Retinal pigment epithelial cell (primary cell): ENCODE data around the gene RALGAPB.
"Not testable (repeated sequence)": the region's sequence is repeated elsewhere in the genome, so short reads cannot be mapped to it uniquely, and the experiment has no call there.

ENCODE experiments used
- DNase-seq: peaks from one replicate; pipeline ENCODE4 v3.0.0-alpha.2; 2010; ENCODE audit warnings: low read depth
- H3K4me3 ChIP-seq: 2 replicates; pipeline ENCODE4 v1.5.1; 2011; ENCODE audit warnings: mild to moderate bottlenecking, low read length, control low read depth, moderate library complexity
- TF ChIP-seq, protein P1 (sequence below): conservative IDR thresholded peaks from 2 replicates; pipeline ENCODE4 v1.5.1; 2011; ENCODE audit warnings: low read depth, low read length, control low read depth, inconsistent platforms

RALGAPB gene

DNA sequence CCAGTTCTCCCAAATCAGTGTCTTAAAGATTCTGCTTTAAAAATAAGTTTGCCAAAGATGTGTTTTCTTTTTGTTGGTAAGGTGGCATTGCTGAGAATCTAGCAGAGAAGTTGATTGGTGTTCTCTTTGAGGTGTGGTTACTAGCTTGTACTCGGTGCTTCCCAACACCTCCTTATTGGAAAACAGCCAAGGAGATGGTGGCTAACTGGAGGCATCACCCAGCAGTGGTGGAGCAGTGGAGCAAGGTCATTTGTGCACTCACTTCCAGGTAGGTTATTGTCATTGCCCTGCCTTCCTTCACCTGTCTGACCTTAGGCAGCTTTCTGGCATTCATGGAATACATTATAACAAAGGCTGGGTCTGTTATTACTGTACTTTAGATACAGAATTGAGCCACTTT, 26.7 kb downstream of the RALGAPB start:
- DNase-seq = no peak
- TF ChIP-seq, protein P1, sequence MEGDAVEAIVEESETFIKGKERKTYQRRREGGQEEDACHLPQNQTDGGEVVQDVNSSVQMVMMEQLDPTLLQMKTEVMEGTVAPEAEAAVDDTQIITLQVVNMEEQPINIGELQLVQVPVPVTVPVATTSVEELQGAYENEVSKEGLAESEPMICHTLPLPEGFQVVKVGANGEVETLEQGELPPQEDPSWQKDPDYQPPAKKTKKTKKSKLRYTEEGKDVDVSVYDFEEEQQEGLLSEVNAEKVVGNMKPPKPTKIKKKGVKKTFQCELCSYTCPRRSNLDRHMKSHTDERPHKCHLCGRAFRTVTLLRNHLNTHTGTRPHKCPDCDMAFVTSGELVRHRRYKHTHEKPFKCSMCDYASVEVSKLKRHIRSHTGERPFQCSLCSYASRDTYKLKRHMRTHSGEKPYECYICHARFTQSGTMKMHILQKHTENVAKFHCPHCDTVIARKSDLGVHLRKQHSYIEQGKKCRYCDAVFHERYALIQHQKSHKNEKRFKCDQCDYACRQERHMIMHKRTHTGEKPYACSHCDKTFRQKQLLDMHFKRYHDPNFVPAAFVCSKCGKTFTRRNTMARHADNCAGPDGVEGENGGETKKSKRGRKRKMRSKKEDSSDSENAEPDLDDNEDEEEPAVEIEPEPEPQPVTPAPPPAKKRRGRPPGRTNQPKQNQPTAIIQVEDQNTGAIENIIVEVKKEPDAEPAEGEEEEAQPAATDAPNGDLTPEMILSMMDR = no peak
- H3K4me3 ChIP-seq = no peak overlapping the region

DNA sequence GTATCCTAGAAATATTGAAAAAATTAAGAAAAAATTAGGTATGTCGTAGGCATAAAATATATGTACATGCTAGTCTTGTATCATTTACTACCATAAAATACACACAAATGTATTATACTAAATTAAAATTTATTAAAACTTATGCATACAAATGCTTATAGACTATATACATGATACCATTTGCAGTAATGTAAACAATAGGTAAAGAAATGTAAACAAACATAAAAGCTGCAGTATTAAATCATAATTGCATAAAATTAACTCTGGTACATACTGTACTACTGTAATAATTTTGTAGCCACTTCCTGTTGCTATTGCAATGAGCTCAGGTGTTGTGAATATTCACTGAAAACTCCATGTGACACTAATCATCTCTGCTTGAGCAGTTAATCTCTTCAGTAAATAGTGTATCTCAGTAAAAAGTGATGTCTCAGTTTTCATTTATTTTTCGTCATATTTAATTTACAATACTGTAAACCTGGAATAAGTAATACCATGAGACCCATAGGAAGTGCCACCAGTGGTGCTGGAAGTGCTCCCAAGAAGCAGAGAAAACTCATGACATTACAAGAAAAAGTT, 29.3 kb downstream of the RALGAPB start:
- TF ChIP-seq, protein P1 = no peak
- no peak overlapping the region for H3K4me3 ChIP-seq
- no peak for DNase-seq

DNA sequence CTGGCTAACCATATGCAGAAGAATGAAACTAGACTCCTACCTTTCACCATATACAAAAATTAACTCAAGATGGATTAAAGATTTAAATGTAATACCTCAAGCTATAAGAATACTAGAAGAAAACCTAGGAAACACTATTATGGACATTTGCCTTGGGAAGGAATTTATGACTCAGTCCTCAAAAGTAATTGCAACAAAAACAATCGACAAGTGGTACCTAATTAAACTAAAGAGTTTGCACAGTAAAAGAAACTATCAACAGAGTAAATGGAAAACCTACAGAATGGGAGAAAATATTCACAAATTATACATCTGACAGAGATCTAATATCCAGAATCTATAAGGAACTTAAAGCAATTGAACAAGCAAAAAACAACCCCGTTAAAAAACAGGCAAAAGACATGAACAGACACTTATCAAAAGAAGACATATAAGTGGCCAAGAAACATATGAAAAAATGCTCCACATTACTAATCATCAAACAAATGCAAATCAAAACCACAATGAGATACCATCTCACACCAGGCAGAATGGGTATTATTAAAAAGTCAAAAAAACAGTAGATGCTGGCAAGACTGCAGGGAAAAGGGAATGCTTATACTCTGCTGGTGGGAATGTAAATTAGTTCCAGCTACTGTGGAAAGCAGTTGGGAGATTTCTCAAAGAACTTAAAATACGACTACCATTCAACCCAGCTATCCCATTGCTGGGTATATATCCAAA, 31.9 kb downstream of the RALGAPB start:
- no peak for DNase-seq
- TF ChIP-seq, protein P1 = no peak
- H3K4me3 ChIP-seq = no peak overlapping the region

DNA sequence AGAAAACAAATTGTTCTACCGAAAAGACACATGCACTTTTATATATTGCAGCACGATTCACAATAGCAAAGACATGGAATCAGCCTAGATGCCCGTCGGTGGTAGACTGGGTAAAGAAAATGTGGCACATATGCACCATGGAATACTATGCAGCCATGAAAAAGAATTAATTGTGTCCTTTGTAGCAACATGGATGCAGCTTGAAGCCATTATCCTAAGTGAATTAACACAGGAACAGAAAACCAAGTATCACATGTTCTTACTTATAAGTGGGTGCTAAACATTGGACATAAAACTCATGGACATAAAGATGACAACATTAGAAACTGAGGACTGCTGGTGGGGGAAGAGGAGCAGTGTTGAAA, 32.4 kb downstream of the RALGAPB start:
- TF ChIP-seq, protein P1 = no peak
- H3K4me3 ChIP-seq = no peak overlapping the region
- no peak for DNase-seq

DNA sequence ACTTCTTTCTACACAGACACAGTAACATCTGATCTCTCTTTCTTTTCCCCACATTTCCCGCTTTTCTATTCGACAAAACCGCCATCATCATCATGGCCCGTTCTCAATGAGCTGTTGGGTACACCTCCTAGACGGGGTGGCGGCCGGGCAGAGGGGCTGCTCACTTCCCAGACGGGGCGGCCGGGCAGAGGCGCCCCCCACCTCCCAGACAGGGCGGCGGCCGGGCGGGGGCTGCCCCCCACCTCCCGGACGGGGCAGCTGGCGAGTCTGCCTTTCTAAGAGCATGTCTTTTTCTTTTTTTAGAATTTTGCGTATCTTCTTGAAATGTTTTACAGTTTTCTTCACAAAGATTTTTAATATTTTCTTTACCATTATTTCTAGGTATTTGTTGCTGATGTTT, 39.1 kb downstream of the RALGAPB start:
- H3K4me3 ChIP-seq, DNase-seq: not testable (repeated sequence)

DNA sequence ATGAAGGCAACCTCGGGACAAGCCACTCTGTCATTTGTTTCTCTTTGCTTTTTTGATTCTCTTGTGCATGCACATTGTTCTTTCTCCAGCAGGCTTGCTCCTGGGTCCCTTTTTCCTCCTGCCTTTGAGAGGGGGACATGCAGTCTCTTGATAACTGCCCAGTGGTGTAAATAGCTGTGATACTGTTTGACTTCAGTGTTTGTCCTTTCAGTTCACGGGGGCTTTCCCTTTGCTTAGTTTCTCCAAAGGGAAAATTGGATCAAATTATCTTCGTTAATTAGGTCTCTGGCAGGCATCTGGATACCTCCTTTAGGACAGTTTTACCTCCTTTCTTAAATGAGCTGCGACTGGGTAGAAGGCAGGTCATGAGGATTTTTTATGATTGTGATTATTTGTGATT, 41.5 kb downstream of the RALGAPB start:
- H3K4me3 ChIP-seq = no peak overlapping the region
- DNase-seq = no peak
- TF ChIP-seq, protein P1 = no peak

DNA sequence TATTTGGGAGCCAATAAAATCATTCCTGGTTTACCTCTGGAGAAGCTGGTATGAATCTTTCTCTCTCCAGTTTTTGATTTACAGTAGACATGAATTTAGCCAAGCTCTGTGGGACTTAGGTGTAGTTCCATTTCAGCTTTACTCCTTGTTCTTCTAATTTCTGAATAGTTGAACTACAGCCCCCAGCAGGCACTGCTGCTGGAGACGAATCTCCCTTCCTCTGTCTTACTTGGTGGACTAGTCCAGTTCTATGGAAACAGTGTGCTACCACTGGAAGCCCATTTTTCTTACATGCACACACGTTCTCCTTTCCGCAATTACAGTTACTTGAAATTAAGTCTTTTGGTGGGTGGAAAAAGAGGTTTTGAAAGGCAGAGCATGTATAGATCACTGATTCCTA, 42.3 kb downstream of the RALGAPB start:
- DNase-seq = no peak
- no peak overlapping the region for H3K4me3 ChIP-seq
- TF ChIP-seq, protein P1 = no peak
